GM12891 (cell line): Measurements from ENCODE around the gene ATXN1.

Experiments
- POLR2A ChIP-seq: IDR thresholded peaks from 2 replicates; pipeline ENCODE4 v1.6.1; 2011; ENCODE audit warnings: low read depth, low read length, control low read depth
- POLR2AphosphoS5 ChIP-seq: IDR thresholded peaks from 2 replicates; pipeline ENCODE4 v1.6.1; 2011; ENCODE audit warnings: low read depth, low read length, control low read depth
- SPI1 ChIP-seq: IDR thresholded peaks from 2 replicates; pipeline ENCODE4 v1.6.1; 2011; ENCODE audit warnings: low read depth, low read length, control low read depth
- TAF1 ChIP-seq: IDR thresholded peaks from 2 replicates; pipeline ENCODE4 v1.6.1; 2011; ENCODE audit warnings: low read depth, low read length, control low read depth

GRCh38 chr6:16503241-16503775, 258.0 kb downstream of the ATXN1 start:
- TF ChIP-seq POLR2A, result no peak
- TF ChIP-seq POLR2AphosphoS5, result no peak
- TF ChIP-seq TAF1, result no peak
- TF ChIP-seq SPI1, result no peak
